GM19438 (cell line): ENCODE measurements around the gene FBXO47.

ENCODE experiments used
- ATAC-seq: cut with Tn5 transposase; IDR thresholded peaks from one replicate; pipeline ENCODE4 v1.9.1; 2021; ENCODE audit warnings: low read depth; ENCODE audit not compliant: unreplicated experiment

FBXO47 gene

DNA sequence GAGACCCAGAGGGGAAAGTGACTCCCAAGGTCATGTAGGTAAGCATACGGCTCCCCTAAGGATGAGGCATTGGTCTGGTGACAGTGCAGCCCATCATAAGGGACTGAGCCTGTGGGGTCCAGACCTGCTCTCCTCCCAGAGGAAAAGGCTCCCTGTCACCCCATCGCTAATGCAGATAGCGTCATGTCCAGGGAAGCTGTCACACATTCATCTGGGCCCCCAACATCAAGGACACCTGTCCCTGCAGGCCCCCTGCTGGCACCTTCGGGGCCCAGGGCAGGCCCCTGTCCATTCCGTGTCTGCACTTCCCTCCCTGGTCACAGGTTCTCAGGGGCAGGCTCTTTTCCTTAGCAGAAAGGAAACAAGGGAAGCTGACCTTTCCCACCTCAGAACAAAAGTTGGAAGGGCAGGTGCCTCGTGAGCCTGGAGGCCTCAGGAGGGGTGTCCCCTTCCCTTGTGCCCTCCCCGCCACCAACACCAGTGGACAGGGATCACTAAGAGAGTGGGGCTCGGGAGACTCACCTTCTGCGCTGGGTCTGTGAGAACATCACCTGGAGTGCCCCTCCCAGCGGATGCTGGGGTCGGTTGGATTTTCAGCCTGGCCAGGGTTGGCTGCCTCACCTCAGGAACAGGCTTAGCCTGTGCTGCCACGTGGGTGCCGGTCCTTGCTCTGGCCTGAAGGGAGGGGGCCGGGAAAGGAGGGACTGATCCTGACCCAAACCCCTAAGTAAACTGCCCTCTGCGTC lies 59.1 kb downstream of the FBXO47 start:
- no peak for ATAC-seq

DNA sequence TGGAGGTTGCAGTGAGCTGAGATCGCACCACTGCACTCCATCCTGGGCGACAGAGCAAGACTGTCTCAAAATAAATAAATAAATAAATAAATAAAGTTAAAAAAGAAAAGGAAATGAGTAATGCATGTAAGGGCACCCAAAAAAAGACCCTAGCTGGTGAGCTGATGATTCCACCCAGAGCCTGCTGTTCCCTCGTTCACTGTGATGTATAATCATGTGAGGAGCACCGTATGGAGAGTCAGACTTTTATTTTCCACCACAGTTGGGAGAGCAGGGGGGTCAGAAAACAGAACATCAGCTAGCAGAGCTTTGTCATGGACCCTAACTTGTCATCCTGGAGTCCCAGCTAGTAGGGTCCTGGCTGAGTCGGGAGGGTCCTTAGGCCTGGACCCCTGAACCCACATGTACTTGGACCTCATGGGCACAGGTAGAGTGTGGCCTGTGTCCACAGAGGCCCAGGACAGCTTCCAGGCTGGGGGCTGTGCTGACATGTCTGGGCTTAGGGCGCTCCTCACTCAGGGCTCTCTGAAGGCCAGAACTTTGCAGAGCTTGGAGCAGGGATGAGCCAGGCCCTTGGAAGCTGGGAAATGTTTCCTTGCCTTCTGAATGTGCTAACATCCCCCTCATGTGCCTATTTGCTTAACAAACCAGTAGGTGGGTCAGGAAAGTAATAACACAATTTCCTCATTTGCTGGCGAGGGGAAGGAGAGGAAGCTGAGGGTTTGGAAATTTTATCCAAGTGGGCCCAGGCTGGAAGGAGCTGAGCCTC lies 60.6 kb downstream of the FBXO47 start:
- no peak for ATAC-seq

- no peak for ATAC-seq
Measured at GRCh38 chr17:38905375-38905774, 61.8 kb downstream of the FBXO47 start.

- no peak for ATAC-seq
Measured at GRCh38 chr17:38904892-38905291, 62.3 kb downstream of the FBXO47 start.

DNA sequence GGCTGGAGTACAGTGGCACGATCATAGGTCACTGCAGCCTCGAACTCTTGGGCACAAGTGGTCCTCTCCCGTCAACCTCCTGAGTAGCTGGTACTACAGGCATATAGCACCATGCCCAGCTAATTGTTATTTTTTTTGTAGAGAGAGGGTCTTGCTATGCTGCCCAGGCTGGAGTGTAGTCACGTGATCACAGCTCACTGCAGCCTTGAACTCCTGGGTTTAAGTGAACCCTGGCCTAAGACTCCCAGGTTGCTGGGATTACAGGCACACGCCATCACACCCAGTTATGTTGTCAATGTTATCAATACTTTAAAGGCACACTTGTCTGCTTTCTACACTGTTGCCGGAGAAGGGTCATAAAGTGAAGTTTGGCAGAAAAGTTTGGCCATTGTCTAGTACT lies 63.8 kb downstream of the FBXO47 start:
- no peak for ATAC-seq

- ATAC-seq = no peak
Measured at GRCh38 chr17:38900978-38901656, 66.1 kb downstream of the FBXO47 start.

DNA sequence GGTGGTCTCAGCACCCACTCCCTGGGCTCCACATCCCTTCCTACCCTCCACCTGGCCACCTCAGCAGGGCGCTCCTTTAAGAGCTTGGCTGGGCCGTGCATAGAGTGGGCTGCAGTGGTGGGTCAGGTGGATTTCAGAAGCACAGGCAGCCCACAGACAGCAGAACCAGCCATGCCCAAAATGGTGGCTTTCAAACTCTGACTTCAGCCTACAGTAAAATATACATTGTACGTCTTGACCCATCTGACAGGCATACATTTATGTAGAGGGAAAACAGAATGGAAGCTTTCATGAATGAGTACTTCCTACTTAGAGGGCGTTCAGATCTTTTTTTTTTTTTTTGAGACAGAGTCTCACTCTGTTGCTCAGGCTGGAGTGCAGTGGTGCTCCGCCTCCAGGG lies 67.8 kb downstream of the FBXO47 start:
- no peak for ATAC-seq

- ATAC-seq = peak; percentile 87
Measured at GRCh38 chr17:38898812-38899348, 68.3 kb downstream of the FBXO47 start.

DNA sequence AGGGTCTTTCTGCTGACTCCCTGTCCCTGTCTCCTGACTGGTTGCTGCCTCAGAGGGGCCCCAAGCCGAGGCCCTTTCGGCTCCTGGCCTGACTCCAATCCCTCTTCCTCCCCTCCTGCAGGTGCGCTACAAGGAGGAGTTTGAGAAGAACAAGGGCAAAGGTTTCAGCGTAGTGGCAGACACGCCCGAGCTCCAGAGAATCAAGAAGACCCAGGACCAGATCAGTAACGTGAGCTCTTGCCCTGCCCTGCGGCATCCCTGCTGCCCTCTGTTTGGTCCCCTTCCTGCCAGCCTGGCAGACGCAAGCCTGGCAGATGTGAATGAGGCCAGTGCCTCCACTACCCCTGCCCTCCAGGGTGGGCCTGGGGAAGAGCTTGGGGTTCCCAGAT lies 68.9 kb downstream of the FBXO47 start:
- ATAC-seq = peak; percentile 26

- ATAC-seq = no peak
Measured at GRCh38 chr17:38897671-38898290, 69.4 kb downstream of the FBXO47 start.

- ATAC-seq = no peak
Measured at GRCh38 chr17:38897176-38897575, 70.0 kb downstream of the FBXO47 start.

GRCh38 chr17:38896346-38896954 lies 70.8 kb downstream of the FBXO47 start:
- ATAC-seq = no peak

DNA sequence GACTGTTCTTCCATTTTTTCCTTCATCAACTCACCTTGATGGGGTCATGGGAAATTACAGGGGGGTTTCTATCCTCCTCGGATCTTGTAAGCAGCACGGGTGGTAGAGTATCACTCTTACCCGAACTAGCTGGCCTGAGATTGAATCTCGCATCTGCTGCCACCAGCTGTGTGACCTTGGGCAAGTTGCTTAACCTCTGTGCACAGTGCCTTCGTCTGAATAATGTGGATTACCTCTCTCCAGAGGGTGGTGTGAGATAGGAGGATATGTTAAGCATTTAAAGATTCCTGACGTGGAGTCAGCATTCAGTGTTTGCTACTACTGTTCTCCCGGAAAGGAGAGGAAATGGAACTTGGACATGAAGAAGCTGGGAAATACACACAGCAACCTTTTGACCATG lies 72.9 kb downstream of the FBXO47 start:
- ATAC-seq = no peak

DNA sequence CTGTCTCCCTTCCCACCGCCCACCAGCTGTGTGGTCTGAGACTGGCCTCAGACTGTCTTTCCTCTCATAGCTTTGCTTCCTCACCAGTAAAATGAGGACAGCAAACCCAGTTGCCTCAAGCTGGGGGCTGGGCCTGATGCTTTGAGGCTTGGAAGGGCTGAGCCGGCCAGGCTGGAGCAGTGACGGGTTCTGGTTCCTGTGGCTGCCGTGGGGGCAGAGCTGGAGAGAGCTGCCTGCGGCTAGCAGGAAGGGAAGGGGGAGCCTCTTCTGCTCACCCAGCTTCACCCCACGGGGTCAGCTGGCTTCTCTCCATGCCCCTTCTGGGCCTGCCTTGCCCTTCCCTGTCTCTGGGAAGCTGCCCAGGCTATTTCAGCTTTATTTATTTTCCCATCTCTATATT lies 73.6 kb downstream of the FBXO47 start:
- no peak for ATAC-seq

GRCh38 chr17:38893113-38893512 lies 74.1 kb downstream of the FBXO47 start:
- ATAC-seq = no peak

GRCh38 chr17:38892620-38893019 lies 74.6 kb downstream of the FBXO47 start:
- ATAC-seq = no peak

DNA sequence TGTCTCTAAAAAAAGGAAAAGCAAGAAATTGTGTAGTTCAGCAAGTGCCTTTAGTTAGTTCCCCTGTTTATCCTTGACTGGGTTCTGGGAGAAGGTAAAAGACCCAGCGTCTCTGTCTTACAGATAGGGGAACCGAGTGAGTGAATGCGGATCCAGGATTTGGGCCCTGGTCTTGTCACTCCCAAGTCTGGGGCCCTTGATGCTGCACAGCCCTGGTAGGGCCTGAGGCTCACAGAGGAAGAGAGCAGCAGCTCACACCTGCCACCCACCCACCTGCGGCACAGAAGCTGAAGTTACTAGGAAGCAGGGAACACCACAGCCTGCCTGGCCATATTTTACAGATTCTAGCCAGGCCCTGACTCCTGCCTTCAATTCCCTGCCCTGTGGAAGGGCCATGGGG lies 75.1 kb downstream of the FBXO47 start:
- ATAC-seq = no peak

- ATAC-seq = no peak
Measured at GRCh38 chr17:38891441-38891840, 75.8 kb downstream of the FBXO47 start.

DNA sequence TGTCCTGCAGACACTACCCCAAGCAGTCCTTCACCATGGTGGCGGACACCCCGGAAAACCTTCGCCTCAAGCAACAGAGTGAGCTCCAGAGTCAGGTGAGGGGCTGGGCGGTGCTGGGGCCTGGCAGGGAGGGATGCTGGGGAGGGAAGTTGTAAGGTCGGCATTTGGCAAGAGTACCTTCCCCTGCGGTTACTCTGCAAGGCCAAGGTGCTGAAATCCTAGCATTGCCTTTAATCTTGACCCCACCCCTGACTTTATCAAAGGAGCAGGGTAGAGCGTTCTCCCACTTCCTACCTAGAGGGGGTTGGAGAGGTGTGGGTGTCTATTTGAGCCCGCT lies 76.8 kb downstream of the FBXO47 start:
- ATAC-seq = no peak

DNA sequence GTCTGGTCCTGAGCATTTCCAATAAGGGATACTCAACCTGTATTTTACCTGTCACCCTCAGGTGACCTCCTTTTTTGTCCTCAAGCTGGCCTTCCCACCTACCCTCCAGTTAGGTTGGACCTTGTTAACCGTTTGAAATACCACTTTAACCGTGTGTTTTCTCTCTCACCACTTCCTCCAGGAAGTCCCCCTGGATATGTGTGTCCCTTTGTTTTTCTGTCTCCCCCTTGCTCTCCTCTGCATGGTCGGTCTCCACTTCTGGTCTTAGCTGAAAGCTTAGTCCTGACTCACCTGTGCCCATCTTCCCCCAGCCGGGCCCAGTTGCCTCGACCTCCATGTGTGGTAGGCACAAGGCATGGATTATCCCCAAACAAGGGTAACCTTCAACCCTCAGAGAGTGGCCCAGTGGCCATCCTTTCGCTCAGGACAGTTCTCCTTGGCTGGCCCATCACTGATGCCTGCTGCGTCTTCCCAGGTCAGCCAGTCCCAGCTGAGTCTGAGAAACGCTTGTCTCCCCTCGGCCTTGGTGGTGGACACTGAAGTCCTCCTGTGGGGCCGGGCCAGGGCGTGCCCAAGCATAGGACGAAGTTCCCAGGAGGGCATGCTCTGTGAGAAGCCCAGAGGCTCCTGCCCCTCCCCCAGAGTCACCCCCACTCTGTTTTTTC lies 77.3 kb downstream of the FBXO47 start:
- ATAC-seq = no peak
